Nephron (organoid): ENCODE results near the gene CA5A.
"Not testable (repeated sequence)": the region's sequence is repeated elsewhere in the genome, so short reads cannot be mapped to it uniquely, and the experiment has no call there.

ENCODE experiments used
- H3K27ac Mint-ChIP-seq, 3 experiments: 2 replicates each; pipeline ENCODE4 v1.8.0; 2020; ENCODE audit warnings: mixed read lengths in 3 of 3, mild to moderate bottlenecking in 2 of 3, moderate library complexity in 1 of 3
- H3K27me3 Mint-ChIP-seq: 2 replicates; pipeline ENCODE4 v1.8.0; 2021; ENCODE audit warnings: low read depth, mild to moderate bottlenecking, moderate library complexity, mixed read lengths
- H3K36me3 Mint-ChIP-seq: 2 replicates; pipeline ENCODE4 v1.8.0; 2020; ENCODE audit warnings: low read depth, mixed read lengths
- H3K4me1 Mint-ChIP-seq: 2 replicates; pipeline ENCODE4 v1.8.0; 2020; ENCODE audit warnings: mixed read lengths
- H3K4me3 Mint-ChIP-seq, 3 experiments: 2 replicates each; pipeline ENCODE4 v1.8.0; 2020; ENCODE audit warnings: mild to moderate bottlenecking in 3 of 3, mixed read lengths in 3 of 3, moderate library complexity in 2 of 3
- H3K9me3 Mint-ChIP-seq: 2 replicates; pipeline ENCODE4 v1.8.0; 2020; ENCODE audit warnings: mixed read lengths
- CTCF ChIP-seq, 3 experiments: fragments of 200-600 bp; sonication (generic); IDR thresholded peaks; one replicate each; pipeline ENCODE4 v1.5.0; 2021; ENCODE audit warnings: antibody characterized with exemption in 3 of 3; ENCODE audit not compliant: unreplicated experiment in 3 of 3

Gene CA5A

GRCh38 chr16:87874639-87875427 is 61.5 kb downstream of the CA5A start:
- peaks cover 32% of the 10 kb centered on the region for H3K4me1 Mint-ChIP-seq
- H3K27me3 Mint-ChIP-seq: peaks cover 62% of the 10 kb centered on the region
- TF ChIP-seq CTCF (IDR thresholded peaks at IDR 0.05; ENCODE audit: unreplicated experiment in 3 of 3): no peak
- H3K27ac Mint-ChIP-seq: peak overlapping the region in 2 of 3 experiments; percentile 23 to 36
- no peaks in the 10 kb centered on the region for H3K9me3 Mint-ChIP-seq
- H3K36me3 Mint-ChIP-seq: no peaks in the 10 kb centered on the region
- no peak overlapping the region for H3K4me3 Mint-ChIP-seq

GRCh38 chr16:87870418-87871291 is 65.7 kb downstream of the CA5A start:
- H3K36me3 Mint-ChIP-seq, H3K9me3 Mint-ChIP-seq: not testable (repeated sequence)
- Mint-ChIP-seq H3K27me3 (peaks cover 62% of the 10 kb centered on the region), H3K4me1 (peaks cover 36% of the 10 kb centered on the region), H3K4me3 (peak overlapping the region; percentile 42 to 77 (median 72)), H3K27ac (peak overlapping the region in 2 of 3 experiments; percentile 51 to 96)

- Mint-ChIP-seq H3K27ac (peak overlapping the region in 1 of 3 experiments; percentile 51), H3K4me3 (peak overlapping the region; percentile 42 to 77 (median 72)), H3K4me1 (peaks cover 38% of the 10 kb centered on the region), H3K27me3 (peaks cover 55% of the 10 kb centered on the region)
- H3K36me3 Mint-ChIP-seq, H3K9me3 Mint-ChIP-seq: not testable (repeated sequence)
Observed at GRCh38 chr16:87869879-87870417, 66.4 kb downstream of the CA5A start.

- not testable (repeated sequence) for H3K9me3 Mint-ChIP-seq, H3K36me3 Mint-ChIP-seq
- H3K4me1 Mint-ChIP-seq: peaks cover 45% of the 10 kb centered on the region
- H3K27me3 Mint-ChIP-seq: peaks cover 52% of the 10 kb centered on the region
- peak within 1 kb of the TSS; percentile 87 to 88 (median 88) for H3K4me3 Mint-ChIP-seq
- H3K27ac Mint-ChIP-seq: peak within 1 kb of the TSS in 2 of 3 experiments; percentile 9 to 74
Observed at GRCh38 chr16:87869061-87869878, 67.1 kb downstream of the CA5A start, which contains the start of gene SLC7A5. TSS of gene SLC7A5 (minus strand) at chr16:87869507. CDS start at chr16:87869422, 85 bp downstream.

GRCh38 chr16:87868254-87869029 is 67.9 kb downstream of the CA5A start:
- H3K4me1 Mint-ChIP-seq: peaks cover 46% of the 10 kb centered on the region
- peak overlapping the region; percentile 87 to 88 (median 88) for H3K4me3 Mint-ChIP-seq
- peak overlapping the region in 2 of 3 experiments; percentile 9 to 74 for H3K27ac Mint-ChIP-seq
- not testable (repeated sequence) for H3K9me3 Mint-ChIP-seq, H3K36me3 Mint-ChIP-seq
- H3K27me3 Mint-ChIP-seq: peaks cover 53% of the 10 kb centered on the region

GRCh38 chr16:87865902-87866555 is 70.3 kb downstream of the CA5A start:
- H3K27ac Mint-ChIP-seq, H3K9me3 Mint-ChIP-seq, H3K36me3 Mint-ChIP-seq: not testable (repeated sequence)
- peaks cover 38% of the 10 kb centered on the region for H3K27me3 Mint-ChIP-seq
- peaks cover 34% of the 10 kb centered on the region for H3K4me1 Mint-ChIP-seq
- peak overlapping the region in 2 of 3 experiments; percentile 60 to 65 for H3K4me3 Mint-ChIP-seq

GRCh38 chr16:87864331-87864989 is 71.9 kb downstream of the CA5A start:
- no peaks in the 10 kb centered on the region for H3K9me3 Mint-ChIP-seq
- TF ChIP-seq CTCF (IDR thresholded peaks at IDR 0.05; ENCODE audit: unreplicated experiment in 3 of 3): no peak

GRCh38 chr16:87863327-87863635 is 73.0 kb downstream of the CA5A start:
- not testable (repeated sequence) for H3K27ac Mint-ChIP-seq, H3K9me3 Mint-ChIP-seq, H3K36me3 Mint-ChIP-seq, H3K4me3 Mint-ChIP-seq
- Mint-ChIP-seq H3K27me3 (peaks cover 24% of the 10 kb centered on the region), H3K4me1 (peaks cover 38% of the 10 kb centered on the region)

More at GRCh38 chr16:87864331-87864989, 71.9 kb downstream of the CA5A start:
- H3K27ac Mint-ChIP-seq: peak overlapping the region in 1 of 3 experiments; percentile 53
- H3K36me3 Mint-ChIP-seq: no peaks in the 10 kb centered on the region
- peaks cover 38% of the 10 kb centered on the region for H3K4me1 Mint-ChIP-seq
- peak overlapping the region in 1 of 3 experiments; percentile 25 for H3K4me3 Mint-ChIP-seq
- H3K27me3 Mint-ChIP-seq: peaks cover 31% of the 10 kb centered on the region

GRCh38 chr16:87862597-87863326 is 73.6 kb downstream of the CA5A start:
- peaks cover 40% of the 10 kb centered on the region for H3K4me1 Mint-ChIP-seq
- not testable (repeated sequence) for H3K27ac Mint-ChIP-seq, H3K4me3 Mint-ChIP-seq, H3K36me3 Mint-ChIP-seq, H3K9me3 Mint-ChIP-seq
- H3K27me3 Mint-ChIP-seq: peaks cover 18% of the 10 kb centered on the region
